SK-N-SH (cell line): ENCODE data around the gene RAD51B. TPM values are rescaled to one million over a fixed set of nuclear protein-coding genes. Genes with fewer than 3 reads are reported as not detected.

Experiments used
- CTCF ChIA-PET: fragments of 300-600, 350-600 bp; formaldehyde crosslinking; extraction: SDS; loops from one replicate; lab custom pipeline; 2021; lab: Yijun Ruan, JAX
- POLR2A ChIA-PET: fragments of 350-600 bp; sonication (Branson Sonifier 250); formaldehyde crosslinking; extraction: SDS; loops from one replicate; lab custom pipeline; 2020; ENCODE audit warnings: antibody characterized with exemption, inconsistent platforms; lab: Yijun Ruan, JAX
- DNase-seq: peaks from one replicate; pipeline ENCODE4 v3.0.0; 2012
- H2AFZ ChIP-seq: fragments of 200-600 bp; sonication (generic); 2 replicates; pipeline ENCODE4 v1.8.1; 2016; ENCODE audit warnings: antibody characterized with exemption, mild to moderate bottlenecking, low read depth
- H3F3A ChIP-seq: fragments of 200-600 bp; sonication (generic); replicated peaks from 2 replicates; pipeline ENCODE3; 2016; ENCODE audit warnings: antibody characterized with exemption, mild to moderate bottlenecking; ENCODE audit not compliant: insufficient read depth
- H3K27ac ChIP-seq, 2 experiments: fragments of 200-500 bp in 1 of 2; fragments of 200-600 bp in 1 of 2; sonication (Bioruptor generic) in 1 of 2; sonication (generic), shearing (Covaris generic) in 1 of 2; 2 replicates each; pipeline versions ENCODE4 v1.5.1 to v1.6.1; 2014 to 2016; ENCODE audit warnings: low read depth in 2 of 2, inconsistent platforms in 1 of 2, low read length in 1 of 2, mild to moderate bottlenecking in 1 of 2, mixed read lengths in 1 of 2
- H3K27me3 ChIP-seq: fragments of 200-600 bp; sonication (generic), shearing (Covaris generic); 2 replicates; pipeline ENCODE4 v1.6.1; 2016; ENCODE audit warnings: mixed run types; ENCODE audit not compliant: insufficient read depth
- H3K36me3 ChIP-seq, 2 experiments: fragments of 200-500 bp in 1 of 2; fragments of 200-600 bp in 1 of 2; sonication (Bioruptor generic) in 1 of 2; sonication (generic) in 1 of 2; replicated peaks in 1 of 2; 2 replicates each; pipeline versions ENCODE3 to v1.5.1; 2014 to 2016; ENCODE audit warnings: low read length in 1 of 2, mild to moderate bottlenecking in 1 of 2; ENCODE audit not compliant: insufficient read depth in 2 of 2, control insufficient read depth in 1 of 2
- H3K4me1 ChIP-seq, 2 experiments: fragments of 200-500 bp in 1 of 2; fragments of 200-600 bp in 1 of 2; sonication (Bioruptor generic) in 1 of 2; sonication (generic), shearing (Covaris generic) in 1 of 2; 2 replicates each; pipeline versions ENCODE4 v1.5.1 to v1.6.1; 2014 to 2016; ENCODE audit warnings: low read depth in 1 of 2, low read length in 1 of 2, mixed run types in 1 of 2; ENCODE audit not compliant: insufficient read depth in 2 of 2, control insufficient read depth in 1 of 2
- H3K4me2 ChIP-seq: fragments of 200-600 bp; sonication (generic), shearing (Covaris generic); 2 replicates; pipeline ENCODE4 v1.6.1; 2017; ENCODE audit warnings: mixed run types
- H3K4me3 ChIP-seq, 2 experiments: fragments of 200-500 bp in 1 of 2; fragments of 200-600 bp in 1 of 2; sonication (Bioruptor generic) in 1 of 2; sonication (generic), shearing (Covaris generic) in 1 of 2; 2 replicates each; pipeline versions ENCODE4 v1.5.1 to v1.8.1; 2014 to 2016; ENCODE audit warnings: low read depth in 2 of 2, inconsistent platforms in 1 of 2, low read length in 1 of 2, mild to moderate bottlenecking in 1 of 2, mixed read lengths in 1 of 2, moderate library complexity in 1 of 2
- H3K79me2 ChIP-seq: fragments of 200-600 bp; sonication (generic); 2 replicates; pipeline ENCODE4 v1.8.1; 2017; ENCODE audit warnings: mild to moderate bottlenecking; ENCODE audit not compliant: insufficient read depth
- H3K9ac ChIP-seq: fragments of 200-600 bp; sonication (generic); 2 replicates; pipeline ENCODE4 v1.6.1; 2017; ENCODE audit warnings: mixed run types
- H3K9me2 ChIP-seq: fragments of 200-600 bp; sonication (generic); 2 replicates; pipeline ENCODE4 v1.6.1; 2017; ENCODE audit warnings: mixed run types
- H3K9me3 ChIP-seq: fragments of 200-600 bp; sonication (generic); 2 replicates; pipeline ENCODE4 v1.6.1; 2017; ENCODE audit warnings: mixed run types, mild to moderate bottlenecking, moderate library complexity
- H4K20me1 ChIP-seq: fragments of 200-600 bp; sonication (generic); 2 replicates; pipeline ENCODE4 v1.6.1; 2017; ENCODE audit warnings: mild to moderate bottlenecking, mixed run types; ENCODE audit not compliant: insufficient read depth
- ELF1 ChIP-seq: IDR thresholded peaks from 2 replicates; pipeline ENCODE4 v1.4.0; 2012
- FOXM1 ChIP-seq: IDR thresholded peaks from 2 replicates; pipeline ENCODE4 v1.4.0; 2012; ENCODE audit warnings: low read depth, mild to moderate bottlenecking
- IRF3 ChIP-seq: fragments of 150-350 bp; IDR thresholded peaks from 2 replicates; pipeline ENCODE4 v1.6.1; 2016; ENCODE audit warnings: mild to moderate bottlenecking, low read depth, low read length
- MAX ChIP-seq: IDR thresholded peaks from 2 replicates; pipeline ENCODE4 v1.4.0; 2012; ENCODE audit warnings: low read depth
- MEF2A ChIP-seq: IDR thresholded peaks from 2 replicates; pipeline ENCODE4 v1.4.0; 2012; ENCODE audit warnings: low read depth, borderline replicate concordance
- MXI1 ChIP-seq: IDR thresholded peaks from 2 replicates; pipeline ENCODE4 v1.6.1; 2012; ENCODE audit warnings: mild to moderate bottlenecking, low read depth, low read length, improper control_type of control experiment
- NFIC ChIP-seq: IDR thresholded peaks from 2 replicates; pipeline ENCODE4 v1.4.0; 2012; ENCODE audit warnings: borderline replicate concordance
- NRF1 ChIP-seq: IDR thresholded peaks from 2 replicates; pipeline ENCODE4 v1.6.1; 2012; ENCODE audit warnings: low read depth, mild to moderate bottlenecking, low read length
- POLR2AphosphoS5 ChIP-seq: IDR thresholded peaks from 2 replicates; pipeline ENCODE4 v1.6.1; 2012; ENCODE audit warnings: low read depth, low read length
- REST ChIP-seq: IDR thresholded peaks from 2 replicates; pipeline ENCODE4 v1.6.1; 2012; ENCODE audit warnings: mild to moderate bottlenecking, low read depth, low read length, moderate library complexity
- RXRA ChIP-seq: IDR thresholded peaks from 2 replicates; pipeline ENCODE4 v1.4.0; 2012; ENCODE audit warnings: low read depth, mild to moderate bottlenecking, borderline replicate concordance
- SIN3A ChIP-seq: IDR thresholded peaks from 2 replicates; pipeline ENCODE4 v1.6.1; 2012; ENCODE audit warnings: low read depth, mild to moderate bottlenecking, low read length, moderate library complexity, borderline replicate concordance
- SMC3 ChIP-seq: IDR thresholded peaks from 2 replicates; pipeline ENCODE4 v1.6.1; 2012; ENCODE audit warnings: low read depth, low read length, improper control_type of control experiment
- TAF1 ChIP-seq: IDR thresholded peaks from 2 replicates; pipeline ENCODE4 v1.6.1; 2012; ENCODE audit warnings: low read depth, mild to moderate bottlenecking, low read length, moderate library complexity, borderline replicate concordance
- TCF12 ChIP-seq: IDR thresholded peaks from 2 replicates; pipeline ENCODE4 v1.4.0; 2012
- USF1 ChIP-seq: IDR thresholded peaks from 2 replicates; pipeline ENCODE4 v1.4.0; 2012; ENCODE audit warnings: low read depth, borderline replicate concordance
- USF2 ChIP-seq: fragments of 150-350 bp; IDR thresholded peaks from 2 replicates; pipeline ENCODE4 v1.6.1; 2017; ENCODE audit warnings: antibody characterized with exemption, low read length, low read depth, borderline replicate concordance
- YY1 ChIP-seq: IDR thresholded peaks from 2 replicates; pipeline ENCODE4 v1.4.0; 2012; ENCODE audit warnings: low read depth, mild to moderate bottlenecking
- WGBS: methylation state at CpG from one replicate; pipeline ENCODE4 v1.1.6; 2017; ENCODE audit warnings: low lambda C conversion rate; 5-methylcytosine and 5-hydroxymethylcytosine counted together
- polyA plus RNA-seq, 3 experiments: library from polyadenylated mRNA; depleted of rRNA; stranded (reverse); fragments of >200 nt; gene quantifications; 2 replicates each; pipeline ENCODE4 v1.2.3, GENCODE V29; 2012

The RAD51B gene
- polyA plus RNA-seq, 1 of the 3 experiments (the other 2 are of a cell fraction): 6.0 TPM

- no peak for TF ChIP-seq REST
- TF ChIP-seq SIN3A: no peak
- no peak for TF ChIP-seq MEF2A
These were observed 708.6 kb downstream of the RAD51B start (continued) for GRCh38 chr14:68528040-68528687.

GRCh38 chr14:68530443-68530842, 710.9 kb downstream of the RAD51B start:
- Histone ChIP-seq H3K9me2 (no peaks in the 10 kb centered on the region), H3K36me3 (no peaks in the 10 kb centered on the region), H3K27ac (no peak overlapping the region), H3K9ac (no peak overlapping the region), H3K4me2 (no peak overlapping the region), H3F3A (no peaks in the 10 kb centered on the region), H3K27me3 (no peaks in the 10 kb centered on the region), H4K20me1 (no peaks in the 10 kb centered on the region), H2AFZ (no peak overlapping the region), H3K4me3 (no peak overlapping the region), H3K79me2 (no peaks in the 10 kb centered on the region), H3K9me3 (peaks cover 26% of the 10 kb centered on the region), H3K4me1 (no peaks in the 10 kb centered on the region)
- CTCF ChIA-PET: interaction anchor here (0.6 to 1.3 kb wide), 2 partner anchors 45 to 134 kb away, joined by 3 read pairs; no protein-coding TSS in a partner anchor
- POLR2A ChIA-PET: no interaction called here
- no peak for DNase-seq
- TF ChIP-seq TAF1 (no peak), IRF3 (no peak), POLR2AphosphoS5 (no peak), TCF12 (no peak), MXI1 (no peak), YY1 (no peak), RXRA (no peak), REST (no peak), SMC3 (no peak), USF1 (no peak), USF2 (no peak), NFIC (no peak), MAX (no peak), ELF1 (no peak), FOXM1 (no peak), NRF1 (no peak)
- 91% methylated on average over 1 of the region's 1 CpG for WGBS
